Ovary (tissue), 9 donors: ENCODE data around the gene SLC48A1. TPM values are rescaled to one million over a fixed set of nuclear protein-coding genes. Genes with fewer than 3 reads are reported as not detected.

Experiments
- DNase-seq, 5 donors: peaks; one replicate each; pipeline ENCODE4 v3.0.0-alpha.2; 2019 to 2020
- H3K27ac ChIP-seq, 2 donors: fragments of 200-600 bp; one replicate each; pipeline versions ENCODE4 v1.5.1 to v1.8.0; 2019 to 2022
- H3K27me3 ChIP-seq: fragments of 200-600 bp; one replicate; pipeline ENCODE4 v1.8.0; 2022
- H3K36me3 ChIP-seq: fragments of 200-600 bp; sonication (generic); one replicate; pipeline ENCODE4 v1.5.1; 2019
- H3K4me1 ChIP-seq: one replicate; pipeline ENCODE4 v1.8.1; 2013; ENCODE audit warnings: mild to moderate bottlenecking, moderate library complexity; ENCODE audit not compliant: insufficient read depth
- H3K4me3 ChIP-seq: fragments of 200-600 bp; sonication (generic); one replicate; pipeline ENCODE4 v1.5.1; 2017
- H3K9me3 ChIP-seq, 2 donors: fragments of 200-600 bp in 1 of 2; sonication (generic) in 1 of 2; one replicate each; pipeline versions ENCODE4 v1.5.1 to v1.8.1; 2013 to 2019; ENCODE audit warnings: mild to moderate bottlenecking in 1 of 2, moderate library complexity in 1 of 2
- CTCF ChIP-seq, 3 donors: fragments of 450-650 bp in 2 of 3; fragments of 200-600 bp in 1 of 3; IDR thresholded peaks; one replicate each; pipeline versions ENCODE4 v1.5.1 to v1.8.0; 2016 to 2022; ENCODE audit warnings: antibody characterized with exemption in 3 of 3, mild to moderate bottlenecking in 1 of 3
- EP300 ChIP-seq: sonication (generic); formaldehyde crosslinking; IDR thresholded peaks from one replicate; pipeline ENCODE4 v1.6.1; 2017; ENCODE audit warnings: antibody characterized with exemption
- POLR2A ChIP-seq: fragments of 450-650 bp; IDR thresholded peaks from one replicate; pipeline ENCODE4 v1.6.1; 2017; ENCODE audit warnings: antibody characterized with exemption, mild to moderate bottlenecking, moderate library complexity
- WGBS, 3 donors: extraction: QIAGEN DNeasy Blood & Tissue Kit in 1 of 3; methylation state at CpG; one replicate each; pipeline versions ENCODE4 v1.1.5 to v1.1.7; 2013 to 2017; 5-methylcytosine and 5-hydroxymethylcytosine counted together
- intact Hi-C, 4 donors: fragments of 100-400 bp; cut with DNase I; formaldehyde crosslinking; loops; one replicate each; pipeline versions ENCODE4 v1.11.0 to v1.15.1; 2022 to 2023
- polyA plus RNA-seq, 2 donors: library from polyadenylated mRNA; stranded (reverse); fragments of 200-250 nt in 1 of 2; fragments of 350-450 nt in 1 of 2; fragmentation: Illumina TruSeq in 1 of 2; extraction: RNeasy Lipid Tissue Mini Kit (QIAGEN cat#74804) in 1 of 2; gene quantifications; one replicate each; pipeline ENCODE4 v1.2.3, GENCODE V29; 2013 to 2014
- total RNA-seq, 7 donors: library from RNA; depleted of rRNA in 2 of 7; stranded (reverse); fragments of >200 nt in 2 of 7; fragmentation: NEBNext Ultra II Directional in 3 of 7; extraction: Animal tissue kit (Norgen Biotek cat#: 25700) in 3 of 7; gene quantifications; one replicate each; pipeline versions ENCODE4 v1.1.0 to v1.2.4, GENCODE V29; 2016 to 2023
- donor health status: DM: no; HTN: no; CAD: no; lungs with moderate emphysema.
- donor health status: DM: no; HTN: no; CAD: no.
- donor health status: Bipolar disorder and iron deficiency.
- donor health status: DM: yes; HTN: yes; CAD: no.
- donor health status: DM: no; HTN: no; CAD: no.
- donor health status: DM: yes; HTN: yes; CAD: no.

The SLC48A1 gene
- total and polyA plus RNA-seq, 9 donors: 24.1 to 143 (median 68.7) TPM

GRCh38 chr12:47824635-47825034 lies 51.6 kb downstream of the SLC48A1 start:
- H3K27me3 ChIP-seq: no peaks in the 10 kb centered on the region
- TF ChIP-seq EP300: no peak
- no peak for TF ChIP-seq CTCF (IDR thresholded peaks at IDR 0.05)
- no peak for TF ChIP-seq POLR2A
- no peaks in the 10 kb centered on the region for H3K36me3 ChIP-seq
- DNase-seq: no peak
- peaks cover 33% of the 10 kb centered on the region for H3K4me1 ChIP-seq
- H3K4me3 ChIP-seq: no peak overlapping the region
- intact Hi-C loops: loop anchor here in 2 of 4 donors (10.0 kb wide), 1 partner anchor 110 kb away; no protein-coding TSS in a partner anchor
- no peak overlapping the region for H3K27ac ChIP-seq
- no peaks in the 10 kb centered on the region for H3K9me3 ChIP-seq
- WGBS, 3 donors: 75 to 93% (median 88%) methylated on average over 3 of the region's 3 CpGs

- peak; percentile 63 to 82 (median 75) for DNase-seq
- WGBS, 3 donors: 53 to 72% (median 63%) methylated on average over 6 of the region's 6 CpGs
- Histone ChIP-seq H3K4me1 (peaks cover 33% of the 10 kb centered on the region), H3K9me3 (no peaks in the 10 kb centered on the region), H3K27me3 (no peaks in the 10 kb centered on the region), H3K36me3 (no peaks in the 10 kb centered on the region), H3K27ac (no peak overlapping the region), H3K4me3 (no peak overlapping the region)
- TF ChIP-seq CTCF (IDR thresholded peaks at IDR 0.05): no peak
- no peak for TF ChIP-seq POLR2A
- no peak for TF ChIP-seq EP300
- intact Hi-C loops: loop anchor here in 2 of 4 donors (10.0 kb wide), 1 partner anchor 110 kb away; no protein-coding TSS in a partner anchor
Measured at GRCh38 chr12:47825173-47825639, 52.2 kb downstream of the SLC48A1 start.

GRCh38 chr12:47828008-47828975 lies 55.3 kb downstream of the SLC48A1 start:
- no peak for DNase-seq
- TF ChIP-seq POLR2A (no peak), EP300 (no peak), CTCF (IDR thresholded peaks at IDR 0.05) (no peak)
- Histone ChIP-seq H3K9me3 (no peaks in the 10 kb centered on the region), H3K4me1 (peaks cover 17% of the 10 kb centered on the region), H3K36me3 (no peaks in the 10 kb centered on the region), H3K27me3 (no peaks in the 10 kb centered on the region), H3K27ac (peak overlapping the region; percentile 71 to 89), H3K4me3 (no peak overlapping the region)
- intact Hi-C loops: loop anchor here in 2 of 4 donors (10.0 kb wide), 1 partner anchor 113 kb away; no protein-coding TSS in a partner anchor
- WGBS, 3 donors: 46% methylated on average over 14 of the region's 14 CpGs

GRCh38 chr12:47828976-47829482 lies 56.0 kb downstream of the SLC48A1 start:
- H3K9me3 ChIP-seq: no peaks in the 10 kb centered on the region
- H3K4me3 ChIP-seq: no peak overlapping the region
- peak overlapping the region; percentile 71 to 89 for H3K27ac ChIP-seq
- WGBS, 3 donors: 25 to 28% (median 28%) methylated on average over 7 of the region's 7 CpGs
- peaks cover 14% of the 10 kb centered on the region for H3K4me1 ChIP-seq
- TF ChIP-seq CTCF (IDR thresholded peaks at IDR 0.05) (no peak), POLR2A (no peak), EP300 (no peak)
- peak; percentile 91 to 94 (median 93) for DNase-seq
- no peaks in the 10 kb centered on the region for H3K27me3 ChIP-seq
- H3K36me3 ChIP-seq: no peaks in the 10 kb centered on the region
- intact Hi-C loops: loop anchor here in 2 of 4 donors (10.0 kb wide), 1 partner anchor 114 kb away; no protein-coding TSS in a partner anchor
